IPS-20b (cell line): Measurements from ENCODE around the gene TBX3.

Experiments used
- H3K27ac ChIP-seq: one replicate; pipeline ENCODE4 v1.5.1; 2013; ENCODE audit warnings: low read length
- H3K27me3 ChIP-seq: 2 replicates; pipeline ENCODE4 v1.6.1; 2013; ENCODE audit warnings: mild to moderate bottlenecking, low read length, inconsistent platforms; ENCODE audit not compliant: insufficient read depth
- H3K36me3 ChIP-seq: 2 replicates; pipeline ENCODE4 v1.6.1; 2013; ENCODE audit warnings: low read depth, mild to moderate bottlenecking, inconsistent platforms, low read length, moderate library complexity; ENCODE audit not compliant: insufficient read depth
- H3K4me1 ChIP-seq: 2 replicates; pipeline ENCODE4 v1.6.1; 2013; ENCODE audit warnings: mild to moderate bottlenecking, control low read depth, inconsistent platforms, low read length, moderate library complexity; ENCODE audit not compliant: insufficient read depth
- H3K4me3 ChIP-seq: 2 replicates; pipeline ENCODE4 v1.5.1; 2013; ENCODE audit warnings: mild to moderate bottlenecking, low read length, inconsistent platforms
- H3K9ac ChIP-seq: 2 replicates; pipeline ENCODE4 v1.6.1; 2013; ENCODE audit warnings: low read depth, mild to moderate bottlenecking, inconsistent platforms, low read length, moderate library complexity
- H3K9me3 ChIP-seq: 2 replicates; pipeline ENCODE4 v1.6.1; 2013; ENCODE audit warnings: mild to moderate bottlenecking, low read depth, low read length, inconsistent platforms; ENCODE audit not compliant: insufficient read depth

TBX3 gene

DNA sequence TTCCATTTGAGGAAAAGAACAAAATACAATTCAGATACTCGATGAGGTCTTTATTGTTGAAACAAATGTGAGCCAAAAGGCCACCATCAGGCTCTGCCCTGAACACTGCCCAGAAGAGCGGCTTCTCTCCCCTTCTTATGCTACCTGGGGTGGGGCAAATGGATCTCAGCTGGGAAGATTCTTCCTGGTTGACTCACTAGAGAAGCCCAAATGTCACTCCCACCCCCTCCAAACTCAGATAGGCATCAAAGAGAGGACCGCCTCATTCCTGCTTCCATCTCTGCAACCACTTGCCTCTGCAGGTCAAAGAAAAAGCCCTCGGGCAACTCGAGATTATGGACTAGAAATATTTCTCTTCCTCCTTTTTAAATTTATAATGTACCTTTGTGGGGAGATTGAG lies 55.8 kb downstream of the TBX3 start:
- no peaks in the 10 kb centered on the region for H3K9me3 ChIP-seq
- H3K27ac ChIP-seq = no peak overlapping the region
- H3K4me1 ChIP-seq = no peaks in the 10 kb centered on the region; the same call in 1 of the 2 replicates
- H3K36me3 ChIP-seq = no peaks in the 10 kb centered on the region
- H3K9ac ChIP-seq = no peak overlapping the region
- no peak overlapping the region for H3K4me3 ChIP-seq
- 0 out of 2 replicates have a peak, but pooled peaks cover 6% of the 10 kb centered on the region for H3K27me3 ChIP-seq

DNA sequence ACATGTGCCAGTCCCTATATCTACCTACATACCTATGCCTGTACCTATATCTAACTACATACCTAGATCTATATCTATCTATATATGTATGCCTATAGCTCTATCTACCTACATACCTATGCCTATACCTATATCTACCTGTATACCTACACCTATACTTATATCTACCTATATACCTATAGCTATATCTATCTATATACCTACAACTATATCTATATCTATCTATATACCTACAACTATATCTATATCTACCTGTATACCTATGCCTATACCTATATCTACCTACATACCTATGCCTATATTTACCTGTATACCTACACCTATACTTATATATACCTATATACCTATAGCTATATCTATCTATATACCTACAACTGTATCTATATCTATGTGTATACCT lies 56.6 kb downstream of the TBX3 start:
- H3K9me3 ChIP-seq = no peaks in the 10 kb centered on the region
- no peak overlapping the region for H3K27ac ChIP-seq
- no peaks in the 10 kb centered on the region for H3K36me3 ChIP-seq
- no peak overlapping the region for H3K9ac ChIP-seq
- 0 out of 2 replicates have a peak, but pooled peaks cover 6% of the 10 kb centered on the region for H3K27me3 ChIP-seq
- no peaks in the 10 kb centered on the region; the same call in 1 of the 2 replicates for H3K4me1 ChIP-seq
- no peak overlapping the region for H3K4me3 ChIP-seq

DNA sequence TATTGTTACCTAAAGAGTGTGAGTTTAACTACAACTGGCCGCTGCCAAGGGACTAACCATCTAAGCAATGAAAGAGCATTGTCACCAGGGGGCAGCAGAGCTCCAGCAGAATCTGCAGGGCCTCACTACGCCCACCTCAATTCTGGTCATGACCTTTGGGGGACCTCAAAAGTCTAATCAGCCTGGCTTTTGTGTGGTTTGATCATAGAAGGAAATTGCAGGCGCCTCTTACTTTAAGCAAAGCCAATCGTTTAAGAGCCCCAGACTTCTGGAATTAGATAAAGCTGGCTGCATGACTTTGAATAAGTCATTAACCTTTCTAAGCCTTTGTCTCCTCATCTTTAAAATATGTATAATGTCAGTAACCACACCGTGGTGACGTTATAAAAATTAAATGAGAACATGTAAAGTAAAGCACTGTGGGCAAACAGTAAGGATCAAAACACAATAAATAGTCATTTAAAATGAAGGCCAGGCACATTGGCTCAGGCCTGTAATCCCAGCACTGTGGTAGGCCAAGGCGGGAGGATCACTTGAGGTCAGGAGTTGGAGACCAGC lies 58.6 kb downstream of the TBX3 start:
- Histone ChIP-seq H3K9ac (no peak overlapping the region), H3K27ac (no peak overlapping the region), H3K9me3 (no peaks in the 10 kb centered on the region), H3K36me3 (no peaks in the 10 kb centered on the region), H3K27me3 (0 out of 2 replicates have a peak, but pooled peaks cover 6% of the 10 kb centered on the region), H3K4me1 (no peaks in the 10 kb centered on the region; the same call in 1 of the 2 replicates), H3K4me3 (no peak overlapping the region)

DNA sequence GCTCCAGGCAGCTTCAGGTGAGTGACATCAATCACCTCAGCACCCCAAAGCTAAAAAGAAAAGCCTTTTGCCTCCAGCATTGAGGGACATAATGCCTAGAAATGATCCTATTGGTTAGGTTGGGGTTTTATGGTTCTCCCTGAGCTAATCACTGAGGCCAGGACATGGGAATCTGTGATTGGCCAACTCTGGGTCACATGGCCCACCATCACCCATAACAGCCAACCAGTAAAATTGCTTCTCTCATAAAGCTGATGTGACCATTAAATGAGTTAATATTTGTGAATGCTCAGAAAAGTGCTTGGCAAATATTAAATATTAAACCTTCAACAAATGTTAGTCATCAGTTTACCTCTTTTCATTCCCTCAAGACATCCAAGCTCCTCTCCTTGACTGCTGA lies 60.2 kb downstream of the TBX3 start:
- Histone ChIP-seq H3K9ac (no peak overlapping the region), H3K9me3 (no peaks in the 10 kb centered on the region), H3K4me3 (no peak overlapping the region), H3K27ac (no peak overlapping the region), H3K36me3 (no peaks in the 10 kb centered on the region), H3K4me1 (no peaks in the 10 kb centered on the region; the same call in 1 of the 2 replicates), H3K27me3 (0 out of 2 replicates have a peak, but pooled peaks cover 6% of the 10 kb centered on the region)
